Left lung (tissue), 10 donors: ENCODE data around the gene ADRA2C. TPM values are rescaled to one million over a fixed set of nuclear protein-coding genes. Genes with fewer than 3 reads are reported as not detected.
A peak's percentile ranks its signal among the peaks of the same experiment; 100 is the strongest.

Experiments used
- ATAC-seq: fragments of 200-7000 bp; cut with Tn5 transposase; one replicate; pipeline ENCODE4 v1.9.1; 2020; ENCODE audit warnings: moderate library complexity
- DNase-seq, 4 donors: peaks; one replicate each; pipeline ENCODE4 v3.0.0-alpha.2; 2013 to 2020
- H3K27ac ChIP-seq, 2 donors: fragments of 200-600 bp; sonication (generic) in 1 of 2; one replicate each; pipeline versions ENCODE4 v1.5.0 to v1.8.0; 2020 to 2021
- H3K27me3 ChIP-seq, 2 donors: fragments of 200-600 bp; sonication (generic) in 1 of 2; one replicate each; pipeline versions ENCODE4 v1.5.0 to v1.8.0; 2020 to 2021
- H3K36me3 ChIP-seq, 2 donors: fragments of 200-600 bp; sonication (generic) in 1 of 2; one replicate each; pipeline versions ENCODE4 v1.5.0 to v1.8.0; 2020 to 2021
- H3K4me1 ChIP-seq, 2 donors: fragments of 200-600 bp; one replicate each; pipeline ENCODE4 v1.8.0; 2021
- H3K4me3 ChIP-seq, 2 donors: fragments of 200-600 bp; sonication (generic) in 1 of 2; one replicate each; pipeline versions ENCODE4 v1.5.0 to v1.8.0; 2020 to 2021; ENCODE audit warnings: mild to moderate bottlenecking in 1 of 2
- H3K9me3 ChIP-seq, 2 donors: fragments of 200-600 bp; sonication (generic) in 1 of 2; one replicate each; pipeline versions ENCODE4 v1.5.0 to v1.8.0; 2020 to 2021
- intact Hi-C, 2 donors: fragments of 100-400 bp; cut with DNase I; formaldehyde crosslinking; loops; one replicate each; pipeline versions ENCODE4 v1.11.2 to v1.14.2; 2022
- polyA plus RNA-seq, 6 donors: library from polyadenylated mRNA; unstranded; fragments of 120-200 nt; gene quantifications; one replicate each; pipeline ENCODE4 v1.2.1, GENCODE V29; 2013; ENCODE audit not compliant: insufficient read length in 6 of 6
- total RNA-seq, 2 donors: library from RNA; stranded (reverse); fragmentation: NEBNext Ultra II Directional; extraction: Animal tissue kit (Norgen Biotek cat#: 25700); gene quantifications; one replicate each; pipeline ENCODE4 v1.2.1, GENCODE V29; 2021
- TF ChIP-seq, protein P1 (sequence below), 2 donors: fragments of 200-600 bp; sonication (generic) in 1 of 2; IDR thresholded peaks; one replicate each; pipeline versions ENCODE4 v1.5.0 to v1.8.0; 2021; ENCODE audit warnings: antibody characterized with exemption in 2 of 2
- donor health status: DM: no; HTN: yes; CAD: no.
- donor health status: DM: no; HTN: no; CAD: no.

The ADRA2C gene
- total and polyA plus RNA-seq, 8 donors, result 0.63 to 3.2 (median 0.85) TPM

DNA sequence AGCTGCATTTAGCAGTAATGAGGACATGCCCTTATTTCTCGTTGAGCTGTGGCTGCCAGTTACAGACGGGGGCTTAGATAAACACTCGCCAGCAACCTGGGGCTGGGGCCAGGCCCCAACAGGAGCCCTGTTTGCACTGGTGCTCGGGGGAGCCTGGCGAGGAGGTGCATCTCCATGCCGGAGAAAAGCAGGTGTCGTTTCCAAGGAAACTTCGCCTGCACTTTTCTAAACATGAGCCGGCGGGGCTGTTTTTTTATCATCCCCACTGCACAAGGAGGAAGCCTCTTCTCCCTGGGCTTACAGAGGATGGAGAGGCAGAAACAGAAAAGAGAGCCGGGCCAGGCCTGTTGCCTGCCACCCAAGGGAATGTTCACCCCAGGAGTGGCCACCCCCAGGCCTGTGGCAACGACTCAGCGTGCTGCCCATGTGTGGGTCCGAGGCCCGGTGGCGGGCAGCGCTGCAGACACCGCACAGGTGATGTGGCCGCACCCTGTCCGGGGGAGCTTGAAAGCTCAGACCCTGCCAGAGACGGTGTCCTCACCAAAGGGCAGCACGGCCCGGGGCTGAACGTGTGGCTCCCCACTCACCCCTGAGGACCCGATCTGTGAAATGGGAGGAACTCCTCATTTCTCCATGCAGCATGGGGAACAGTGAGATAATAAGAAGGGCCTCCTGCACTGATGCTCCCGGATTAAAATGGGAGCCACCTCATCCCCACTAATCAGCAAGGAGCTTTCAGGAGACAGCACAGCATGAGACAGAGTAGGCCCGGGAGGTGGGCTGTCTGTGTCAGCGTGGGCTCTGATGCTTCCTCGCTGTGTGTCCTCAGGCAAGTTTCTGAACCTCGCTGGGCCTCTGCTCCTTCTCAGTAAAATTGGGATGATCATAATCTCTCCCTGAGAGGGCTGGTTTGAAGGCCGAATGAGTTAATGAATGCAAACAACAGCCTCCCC is 33.8 kb upstream of the ADRA2C start:
- Histone ChIP-seq H3K9me3 (no peaks in the 10 kb centered on the region), H3K36me3 (no peaks in the 10 kb centered on the region), H3K27ac (no peak overlapping the region), H3K4me3 (no peak overlapping the region), H3K27me3 (peaks cover 0 to 73% of the 10 kb centered on the region in 2 donors), H3K4me1 (no peaks in the 10 kb centered on the region)
- ATAC-seq, result no peak
- DNase-seq, result peak in 1 of 4 donors; percentile 76
- intact Hi-C loops, result no loop called here
- TF ChIP-seq, protein P1, sequence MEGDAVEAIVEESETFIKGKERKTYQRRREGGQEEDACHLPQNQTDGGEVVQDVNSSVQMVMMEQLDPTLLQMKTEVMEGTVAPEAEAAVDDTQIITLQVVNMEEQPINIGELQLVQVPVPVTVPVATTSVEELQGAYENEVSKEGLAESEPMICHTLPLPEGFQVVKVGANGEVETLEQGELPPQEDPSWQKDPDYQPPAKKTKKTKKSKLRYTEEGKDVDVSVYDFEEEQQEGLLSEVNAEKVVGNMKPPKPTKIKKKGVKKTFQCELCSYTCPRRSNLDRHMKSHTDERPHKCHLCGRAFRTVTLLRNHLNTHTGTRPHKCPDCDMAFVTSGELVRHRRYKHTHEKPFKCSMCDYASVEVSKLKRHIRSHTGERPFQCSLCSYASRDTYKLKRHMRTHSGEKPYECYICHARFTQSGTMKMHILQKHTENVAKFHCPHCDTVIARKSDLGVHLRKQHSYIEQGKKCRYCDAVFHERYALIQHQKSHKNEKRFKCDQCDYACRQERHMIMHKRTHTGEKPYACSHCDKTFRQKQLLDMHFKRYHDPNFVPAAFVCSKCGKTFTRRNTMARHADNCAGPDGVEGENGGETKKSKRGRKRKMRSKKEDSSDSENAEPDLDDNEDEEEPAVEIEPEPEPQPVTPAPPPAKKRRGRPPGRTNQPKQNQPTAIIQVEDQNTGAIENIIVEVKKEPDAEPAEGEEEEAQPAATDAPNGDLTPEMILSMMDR (IDR thresholded peaks at IDR 0.05), result no peak

DNA sequence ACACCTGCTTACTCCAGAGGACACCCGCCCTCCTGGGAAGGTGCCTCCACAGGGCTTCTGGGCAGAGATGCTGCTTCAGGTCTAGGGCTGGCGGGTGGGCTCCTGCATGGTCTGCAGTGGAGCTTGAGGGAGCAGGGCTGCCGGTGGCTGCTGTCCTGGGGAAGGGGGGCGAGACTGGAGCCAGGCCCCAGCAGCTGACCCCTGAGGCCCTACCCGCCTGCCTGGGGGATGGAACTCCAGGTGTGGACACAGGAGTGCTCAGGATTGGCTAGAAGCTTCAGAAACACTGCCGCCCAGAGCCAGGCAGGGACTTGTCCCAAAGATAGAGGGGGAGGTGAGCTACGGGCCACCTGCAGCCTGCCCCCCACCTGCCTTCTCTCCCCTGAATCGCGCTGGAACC is 33.0 kb upstream of the ADRA2C start:
- H3K36me3 ChIP-seq, result no peaks in the 10 kb centered on the region
- no peaks in the 10 kb centered on the region for H3K4me1 ChIP-seq
- DNase-seq (peak in 1 of 4 donors; percentile 73), ATAC-seq (no peak)
- TF ChIP-seq, protein P1 (IDR thresholded peaks at IDR 0.05), result no peak
- no peak overlapping the region for H3K27ac ChIP-seq
- intact Hi-C loops, result no loop called here
- H3K9me3 ChIP-seq, result no peaks in the 10 kb centered on the region
- H3K27me3 ChIP-seq, result peaks cover 0 to 73% of the 10 kb centered on the region in 2 donors
- no peak overlapping the region for H3K4me3 ChIP-seq

DNA sequence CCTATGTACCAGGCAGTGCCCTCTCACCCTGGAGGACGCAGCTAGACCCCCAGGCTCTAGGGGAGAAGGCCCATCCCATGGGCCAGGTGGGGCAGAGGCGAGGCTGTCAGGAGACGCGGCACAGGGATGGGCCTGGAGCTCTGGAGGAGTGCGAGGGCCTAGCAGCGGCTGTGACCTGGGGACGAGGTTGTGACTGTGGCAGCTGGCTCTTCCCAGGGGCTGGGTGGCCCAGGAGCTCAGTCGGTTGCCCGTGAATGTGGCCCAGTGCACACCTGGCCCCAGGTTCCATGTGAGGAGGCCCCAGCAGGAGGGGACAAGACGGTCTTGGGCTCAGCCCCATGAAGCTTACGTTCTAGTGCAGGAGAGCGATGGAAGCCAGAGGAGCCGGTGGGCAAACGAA is 31.0 kb upstream of the ADRA2C start:
- DNase-seq, result peak in 1 of 4 donors; percentile 68
- ATAC-seq, result no peak
- Histone ChIP-seq H3K9me3 (no peaks in the 10 kb centered on the region), H3K4me3 (no peak overlapping the region), H3K36me3 (no peaks in the 10 kb centered on the region), H3K27me3 (peaks cover 0 to 74% of the 10 kb centered on the region in 2 donors), H3K27ac (no peak overlapping the region), H3K4me1 (no peaks in the 10 kb centered on the region)
- TF ChIP-seq, protein P1 (IDR thresholded peaks at IDR 0.05), result no peak
- intact Hi-C loops, result no loop called here

DNA sequence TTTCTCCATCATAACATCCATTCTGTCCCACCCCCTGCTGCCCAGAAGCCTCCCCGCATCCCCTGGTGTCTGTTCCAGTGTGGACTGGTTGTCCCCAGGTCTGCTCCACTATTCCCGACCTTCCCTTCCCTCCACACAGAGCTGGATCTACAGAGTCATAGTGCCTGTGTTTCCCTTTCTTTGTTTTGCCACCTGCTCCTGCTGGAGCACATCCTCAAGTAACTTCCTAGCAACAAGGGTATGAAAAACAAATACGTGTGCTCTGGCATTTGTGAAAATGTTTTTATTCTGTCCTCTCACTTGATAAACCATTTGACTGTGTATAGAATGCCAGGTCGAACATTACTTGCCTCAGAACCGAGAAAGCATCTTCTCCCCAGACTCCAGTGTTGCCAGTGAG is 29.9 kb upstream of the ADRA2C start:
- DNase-seq (no peak), ATAC-seq (no peak)
- TF ChIP-seq, protein P1 (IDR thresholded peaks at IDR 0.05), result no peak
- Histone ChIP-seq H3K27ac (no peak overlapping the region), H3K4me1 (no peaks in the 10 kb centered on the region), H3K4me3 (no peak overlapping the region), H3K36me3 (no peaks in the 10 kb centered on the region), H3K27me3 (peaks cover 0 to 79% of the 10 kb centered on the region in 2 donors), H3K9me3 (no peaks in the 10 kb centered on the region)
- intact Hi-C loops, result no loop called here

- H3K27ac ChIP-seq, result no peak overlapping the region
- DNase-seq (no peak), ATAC-seq (no peak)
- H3K9me3 ChIP-seq, result no peaks in the 10 kb centered on the region
- H3K4me1 ChIP-seq, result no peaks in the 10 kb centered on the region
- peaks cover 0 to 81% of the 10 kb centered on the region in 2 donors for H3K27me3 ChIP-seq
- no peak overlapping the region for H3K4me3 ChIP-seq
- intact Hi-C loops, result no loop called here
- no peaks in the 10 kb centered on the region for H3K36me3 ChIP-seq
- TF ChIP-seq, protein P1 (IDR thresholded peaks at IDR 0.05), result no peak
Measured at GRCh38 chr4:3736806-3737205, 29.4 kb upstream of the ADRA2C start.
